ENCODE data around the gene PERCC1. TPM values are rescaled to one million over a fixed set of nuclear protein-coding genes. Genes with fewer than 3 reads are reported as not detected.

The PERCC1 gene
- total and polyA plus RNA-seq, 2 of the 4 experiments (the other 2 are of a cell fraction) = not detected

DNA sequence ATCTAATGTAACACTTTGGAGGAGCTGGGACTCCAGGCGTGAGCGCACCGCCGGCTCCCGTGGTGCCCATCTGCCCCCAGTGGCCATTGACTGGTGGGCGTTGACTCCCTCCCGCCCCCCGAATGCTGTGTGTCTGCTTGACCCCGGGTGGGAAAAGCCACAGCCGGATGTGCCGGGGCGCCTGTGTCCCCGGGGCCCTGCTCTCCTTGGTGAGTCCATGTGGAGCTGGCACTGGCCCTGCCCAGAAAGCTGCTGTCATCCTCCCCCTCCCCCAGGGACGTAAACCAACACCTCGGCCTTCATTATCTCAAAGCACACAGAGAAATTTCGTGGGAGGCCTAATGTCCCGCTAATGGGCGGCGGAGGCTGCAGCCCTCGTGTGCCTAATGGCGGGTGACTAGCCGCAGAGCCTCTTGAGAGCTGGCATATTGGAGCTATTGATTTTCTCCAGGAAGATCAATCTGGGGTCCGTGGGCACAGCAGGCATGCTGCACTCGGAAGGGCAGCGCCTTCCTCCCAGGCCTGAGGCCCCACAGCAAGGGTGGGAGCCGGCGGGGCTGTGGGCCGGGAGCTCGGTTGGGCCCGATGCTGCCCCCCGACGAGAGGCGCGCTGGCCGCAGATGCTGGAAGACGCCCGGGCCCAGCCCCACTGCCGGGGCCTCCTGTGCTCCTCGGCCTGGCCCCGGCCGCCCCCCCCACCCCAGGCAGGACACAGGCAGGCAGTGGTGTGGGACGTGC, 4.0 kb upstream of the PERCC1 start:
- POLR2A ChIA-PET (ENCODE audit: unreplicated experiment) = interaction anchor here (0.7 kb wide), 1 partner anchor 66 kb away, joined by 8 read pairs; no protein-coding TSS in a partner anchor
- dilution Hi-C loops (cut with HindIII; ENCODE audit: low sequenced_read_pairs, unreplicated experiment) = no loop called here
- Histone ChIP-seq H3K4me2 (ENCODE audit: low read depth, low read length) (no peak overlapping the region), H3K9me1 (ENCODE audit: insufficient read depth, low read length) (no peaks in the 10 kb centered on the region), H3K4me1 (ENCODE audit: control insufficient read depth, insufficient read depth, low read length) (no peaks in the 10 kb centered on the region), H4K91ac (ENCODE audit: insufficient read depth, low read depth, low read length) (no peak overlapping the region), H3K4ac (ENCODE audit: low read depth, low read length) (no peak overlapping the region), H3K27me3 (ENCODE audit: control insufficient read depth, insufficient read depth, low read length) (peaks cover 5% of the 10 kb centered on the region; the same call in 1 of the 2 replicates), H3K9ac (ENCODE audit: low read depth, low read length) (no peak overlapping the region), H4K5ac (ENCODE audit: low read depth, low read length) (no peak overlapping the region), H3K23ac (ENCODE audit: low read depth, low read length) (no peak overlapping the region), H3K14ac (replicated peaks; ENCODE audit: low read depth, low read length) (no peak overlapping the region), H3K4me3 (ENCODE audit: insufficient read depth, low read depth, low read length) (no peak overlapping the region), H4K8ac (ENCODE audit: low read depth in 2 of 2, low read length in 2 of 2) (no peak overlapping the region), H3K79me1 (ENCODE audit: low read depth in 1 of 2, low read length in 2 of 2) (peaks cover 3 to 5% of the 10 kb centered on the region in 2 experiments; a peak in 2 of 4 replicates), H2BK20ac (ENCODE audit: low read depth, low read length) (no peak overlapping the region), H2BK5ac (ENCODE audit: low read depth, low read length, poor library complexity, severe bottlenecking) (no peak overlapping the region), H2AFZ (replicated peaks; ENCODE audit: low read length, poor library complexity) (no peak overlapping the region), H3K9me3 (ENCODE audit: control insufficient read depth, insufficient read depth, low read length) (no peaks in the 10 kb centered on the region), H3K27ac (ENCODE audit: insufficient read depth, low read length) (no peak overlapping the region), H2BK120ac (ENCODE audit: low read depth, low read length) (no peak overlapping the region), H2AK9ac (replicated peaks; ENCODE audit: low read depth, low read length, poor library complexity) (no peak overlapping the region), H4K20me1 (ENCODE audit: insufficient read depth, low read length) (no peaks in the 10 kb centered on the region), H2AK5ac (ENCODE audit: low read depth, low read length) (no peak overlapping the region), H3K36me3 (ENCODE audit: control insufficient read depth, insufficient read depth, low read length) (no peaks in the 10 kb centered on the region), H2BK15ac (ENCODE audit: low read depth, low read length) (no peak overlapping the region), H3K56ac (ENCODE audit: extremely low read depth, insufficient read depth, low read length) (no peak overlapping the region), H3K18ac (ENCODE audit: low read depth, low read length) (no peak overlapping the region)
- 77% methylated on average over 9 of the region's 42 CpGs; no CpG with 5 or more reads in 1 of the 2 experiments for WGBS, 2 experiments (ENCODE audit: extremely low coverage in 2 of 2, insufficient read length in 1 of 2)
- DNase-seq (no peak), ATAC-seq (ENCODE audit: low read depth) (no peak)
- in situ Hi-C loops (cut with MboI; ENCODE audit: low sequenced_read_pairs) = no loop called here
- no TSS peak for BruUV-seq (replicated peaks)
- intact Hi-C loops (cut with micrococcal nuclease) = loop anchor here (10.0 kb wide), 1 partner anchor 48 kb away; the partner anchor contains the start of gene CLCN7
- CTCF ChIA-PET = no interaction called here
- TF ChIP-seq CHD1 (IDR thresholded peaks at IDR 0.05; ENCODE audit: low read depth, low read length) (no peak), MAFK (IDR thresholded peaks at IDR 0.05; ENCODE audit: low read depth, low read length) (no peak)
- TF ChIP-seq, protein P1, sequence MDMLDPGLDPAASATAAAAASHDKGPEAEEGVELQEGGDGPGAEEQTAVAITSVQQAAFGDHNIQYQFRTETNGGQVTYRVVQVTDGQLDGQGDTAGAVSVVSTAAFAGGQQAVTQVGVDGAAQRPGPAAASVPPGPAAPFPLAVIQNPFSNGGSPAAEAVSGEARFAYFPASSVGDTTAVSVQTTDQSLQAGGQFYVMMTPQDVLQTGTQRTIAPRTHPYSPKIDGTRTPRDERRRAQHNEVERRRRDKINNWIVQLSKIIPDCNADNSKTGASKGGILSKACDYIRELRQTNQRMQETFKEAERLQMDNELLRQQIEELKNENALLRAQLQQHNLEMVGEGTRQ (IDR thresholded peaks at IDR 0.05; ENCODE audit: low read depth, low read length) = no peak

All from IMR-90 (cell line).